Measurements from ENCODE around the gene NRK.

NRK gene

GRCh38 chrX:105865709-105866108 lies 43.4 kb downstream of the NRK start:
- no peak for DNase-seq (ENCODE audit: low read depth)
- TF ChIP-seq CTCF (conservative IDR thresholded peaks at IDR 0.05; ENCODE audit: control insufficient read depth, insufficient read depth, low read depth, low read length) = no peak

GRCh38 chrX:105869701-105870100 lies 47.4 kb downstream of the NRK start:
- DNase-seq (ENCODE audit: low read depth) = peak; percentile 12
- TF ChIP-seq CTCF (conservative IDR thresholded peaks at IDR 0.05; ENCODE audit: control insufficient read depth, insufficient read depth, low read depth, low read length) = no peak

More at GRCh38 chrX:105865709-105866108, 43.4 kb downstream of the NRK start:
- H3K4me3 ChIP-seq (ENCODE audit: control insufficient read depth, low read depth, low read length) = no peak overlapping the region

GRCh38 chrX:105870445-105870844 lies 48.1 kb downstream of the NRK start:
- TF ChIP-seq CTCF (conservative IDR thresholded peaks at IDR 0.05; ENCODE audit: control insufficient read depth, insufficient read depth, low read depth, low read length) = no peak
- no peak for DNase-seq (ENCODE audit: low read depth)
- H3K4me3 ChIP-seq (ENCODE audit: control insufficient read depth, low read depth, low read length) = no peak overlapping the region

More at GRCh38 chrX:105869701-105870100, 47.4 kb downstream of the NRK start:
- H3K4me3 ChIP-seq (ENCODE audit: control insufficient read depth, low read depth, low read length) = no peak overlapping the region

GRCh38 chrX:105872941-105873340 lies 50.6 kb downstream of the NRK start:
- H3K4me3 ChIP-seq (ENCODE audit: control insufficient read depth, low read depth, low read length) = no peak overlapping the region
- peak; percentile 53 for DNase-seq (ENCODE audit: low read depth)
- TF ChIP-seq CTCF (conservative IDR thresholded peaks at IDR 0.05; ENCODE audit: control insufficient read depth, insufficient read depth, low read depth, low read length) = no peak

- no peak for DNase-seq (ENCODE audit: low read depth)
- TF ChIP-seq CTCF (conservative IDR thresholded peaks at IDR 0.05; ENCODE audit: control insufficient read depth, insufficient read depth, low read depth, low read length) = no peak
- H3K4me3 ChIP-seq (ENCODE audit: control insufficient read depth, low read depth, low read length) = no peak overlapping the region
Observed at GRCh38 chrX:105874790-105875189, 52.5 kb downstream of the NRK start.

- TF ChIP-seq CTCF (conservative IDR thresholded peaks at IDR 0.05; ENCODE audit: control insufficient read depth, insufficient read depth, low read depth, low read length) = peak; percentile 55
- DNase-seq (ENCODE audit: low read depth) = peak; percentile 38
- no peak overlapping the region for H3K4me3 ChIP-seq (ENCODE audit: control insufficient read depth, low read depth, low read length)
Observed at GRCh38 chrX:105876658-105877057, 54.3 kb downstream of the NRK start.

GRCh38 chrX:105880491-105880890 lies 58.2 kb downstream of the NRK start:
- no peak for DNase-seq (ENCODE audit: low read depth)
- H3K4me3 ChIP-seq (ENCODE audit: control insufficient read depth, low read depth, low read length) = no peak overlapping the region
- TF ChIP-seq CTCF (conservative IDR thresholded peaks at IDR 0.05; ENCODE audit: control insufficient read depth, insufficient read depth, low read depth, low read length) = no peak

Measured in fibroblast of mammary gland (primary cell).